OCI-LY3 (cell line): ENCODE data around the gene COBL.

ENCODE experiments used
- CTCF ChIP-seq: fragments of 200-600, 300-600 bp; sonication (generic); IDR thresholded peaks from 2 replicates; pipeline ENCODE4 v1.5.1; 2014; ENCODE audit warnings: antibody characterized with exemption, low read length, low read depth
- EZH2phosphoT487 ChIP-seq: fragments of 200-600 bp; shearing (Covaris generic); IDR thresholded peaks from 2 replicates; pipeline ENCODE4 v1.6.1; 2018; ENCODE audit warnings: antibody characterized with exemption, mixed run types, low read depth

GRCh38 chr7:51021906-51022570 is 294.6 kb downstream of the COBL start:
- no peak for TF ChIP-seq CTCF
- TF ChIP-seq EZH2phosphoT487 = no peak
